GM13976 (cell line): ENCODE measurements around the gene CHRND.

Experiments used
- DNase-seq: peaks from one replicate; pipeline ENCODE4 v3.0.0; 2012; ENCODE audit warnings: low spot score
- in situ Hi-C: fragments of 300-500 bp; cut with MboI; formaldehyde crosslinking; loops from one replicate; pipeline ENCODE4 v1.12.0; 2022; ENCODE audit warnings: low sequenced_read_pairs, mixed read lengths, inconsistent platforms; ENCODE audit not compliant: unreplicated experiment
- TF ChIP-seq, protein P1 (sequence below): IDR thresholded peaks from 2 replicates; pipeline ENCODE4 v1.5.1; 2012; ENCODE audit warnings: borderline replicate concordance, mild to moderate bottlenecking; ENCODE audit not compliant: insufficient read depth; ENCODE audit errors: extremely low read depth, missing control alignments, control extremely low read depth

The CHRND gene

DNA sequence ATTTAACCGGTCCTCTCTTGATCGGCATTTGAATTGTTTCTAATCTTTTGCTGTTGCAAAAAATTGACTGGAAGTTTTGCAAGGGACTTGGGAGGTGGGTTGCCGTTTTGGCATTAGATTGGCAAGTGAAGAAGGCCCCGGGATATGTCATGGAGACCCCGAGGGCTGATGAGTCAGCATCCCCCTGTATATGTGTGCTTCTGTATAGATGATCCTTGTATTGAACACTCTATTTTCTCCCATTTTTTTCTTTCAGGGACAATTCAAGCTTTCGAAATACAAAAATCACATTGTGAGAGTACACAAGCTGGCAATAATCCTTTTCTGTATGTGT is 54.7 kb downstream of the CHRND start:
- in situ Hi-C loops = no loop called here
- DNase-seq = no peak
- TF ChIP-seq, protein P1, sequence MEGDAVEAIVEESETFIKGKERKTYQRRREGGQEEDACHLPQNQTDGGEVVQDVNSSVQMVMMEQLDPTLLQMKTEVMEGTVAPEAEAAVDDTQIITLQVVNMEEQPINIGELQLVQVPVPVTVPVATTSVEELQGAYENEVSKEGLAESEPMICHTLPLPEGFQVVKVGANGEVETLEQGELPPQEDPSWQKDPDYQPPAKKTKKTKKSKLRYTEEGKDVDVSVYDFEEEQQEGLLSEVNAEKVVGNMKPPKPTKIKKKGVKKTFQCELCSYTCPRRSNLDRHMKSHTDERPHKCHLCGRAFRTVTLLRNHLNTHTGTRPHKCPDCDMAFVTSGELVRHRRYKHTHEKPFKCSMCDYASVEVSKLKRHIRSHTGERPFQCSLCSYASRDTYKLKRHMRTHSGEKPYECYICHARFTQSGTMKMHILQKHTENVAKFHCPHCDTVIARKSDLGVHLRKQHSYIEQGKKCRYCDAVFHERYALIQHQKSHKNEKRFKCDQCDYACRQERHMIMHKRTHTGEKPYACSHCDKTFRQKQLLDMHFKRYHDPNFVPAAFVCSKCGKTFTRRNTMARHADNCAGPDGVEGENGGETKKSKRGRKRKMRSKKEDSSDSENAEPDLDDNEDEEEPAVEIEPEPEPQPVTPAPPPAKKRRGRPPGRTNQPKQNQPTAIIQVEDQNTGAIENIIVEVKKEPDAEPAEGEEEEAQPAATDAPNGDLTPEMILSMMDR = no peak

DNA sequence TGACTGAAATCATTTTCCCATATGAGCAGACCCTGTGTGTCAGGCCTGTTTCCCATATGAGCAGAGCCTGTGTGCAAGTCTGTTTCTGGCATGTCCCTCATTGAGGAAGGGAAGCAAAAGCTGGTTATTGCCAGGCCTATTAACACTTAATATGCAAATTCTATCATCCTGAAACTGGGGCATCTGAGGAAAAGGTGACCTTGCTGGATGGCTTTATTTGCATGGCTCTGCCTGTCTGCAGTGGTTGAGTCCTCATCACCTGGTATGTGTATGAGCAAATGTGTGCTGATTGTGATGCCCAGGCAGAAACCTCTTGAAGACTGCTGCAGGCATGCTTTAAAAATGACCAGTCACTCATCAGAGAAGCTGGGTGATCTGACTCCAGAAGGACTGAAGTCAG is 55.8 kb downstream of the CHRND start:
- in situ Hi-C loops = no loop called here
- TF ChIP-seq, protein P1 = no peak

DNA sequence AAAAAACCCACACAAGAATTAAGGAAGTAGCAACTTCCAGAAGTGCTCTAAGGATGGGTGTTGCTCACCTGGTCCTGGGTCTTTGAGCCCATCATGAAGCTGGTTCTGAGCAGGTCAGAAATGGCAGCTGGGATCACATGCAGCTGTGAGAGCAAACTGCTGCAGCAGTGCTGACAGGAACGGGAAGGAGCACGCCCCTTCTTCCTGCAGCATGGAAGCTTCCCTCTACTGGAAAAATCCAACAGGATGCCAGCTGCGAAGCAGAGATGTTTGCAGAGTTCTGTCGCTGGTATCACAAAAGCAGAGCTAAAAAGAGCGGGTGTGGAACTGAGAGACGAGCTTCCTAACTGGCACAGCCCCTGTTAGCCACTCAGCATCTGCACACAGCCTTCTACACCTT is 58.3 kb downstream of the CHRND start:
- in situ Hi-C loops = no loop called here
- TF ChIP-seq, protein P1 = no peak
- no peak for DNase-seq

More for the DNA sequence above, 55.8 kb downstream of the CHRND start:
- no peak for DNase-seq
